K562 (cell line): ENCODE results near the gene PXDC1. TPM values are rescaled to one million over a fixed set of nuclear protein-coding genes. Genes with fewer than 3 reads are reported as not detected.

Source experiments
- ATAC-seq: fragments of 200-7000 bp; cut with Tn5 transposase; 3 replicates; pipeline ENCODE4 v1.9.1; 2020; ENCODE audit warnings: moderate library complexity
- BruUV-seq: library from RNA; stranded (reverse); fragments of 400-500 nt; replicated peaks from 2 replicates; lab custom pipeline; 2021; lab: Mats Ljungman, UMichigan
- CTCF ChIA-PET: fragments of 300-600 bp; formaldehyde crosslinking; extraction: SDS; loops from one replicate; lab custom pipeline; 2021; ENCODE audit warnings: low intra/inter-chr PET ratio; lab: Yijun Ruan, JAX
- POLR2A ChIA-PET: fragments of 300-600, 350-650 bp; sonication (Branson Sonifier 250); formaldehyde crosslinking; extraction: SDS; loops from one replicate; lab custom pipeline; 2021; ENCODE audit warnings: antibody characterized with exemption, inconsistent platforms; lab: Yijun Ruan, JAX
- DNase-seq, 4 experiments: peaks; one replicate each; pipeline versions ENCODE4 v3.0.0 to v3.0.0-alpha.2; 2011 to 2018; ENCODE audit warnings: low spot score in 3 of 4, mixed read lengths in 3 of 4; ENCODE audit errors: extremely low read depth in 1 of 4
- FAIRE-seq: peaks from 2 replicates; lab custom pipeline; 2011; peaks lifted over from hg19 to GRCh38; lab: Jason Lieb, UNC
- H2AFZ ChIP-seq: 2 replicates; pipeline ENCODE4 v1.6.0; 2011; ENCODE audit warnings: low read depth, low read length, control low read depth, inconsistent platforms
- H3K27ac ChIP-seq: fragments of 200-600 bp; 3 replicates; pipeline ENCODE4 v1.8.0; 2011; ENCODE audit warnings: low read depth, mild to moderate bottlenecking, control low read depth, inconsistent platforms, low read length, moderate library complexity, mixed read lengths; ENCODE audit errors: extremely low read depth
- H3K27me3 ChIP-seq, 2 experiments: fragments of 300-600 bp in 1 of 2; 2 replicates in 1 of 2; 3 replicates in 1 of 2; pipeline versions ENCODE4 v1.6.0 to v1.8.0; 2011; ENCODE audit warnings: inconsistent platforms in 2 of 2, low read length in 2 of 2, mild to moderate bottlenecking in 1 of 2, mixed read lengths in 1 of 2, moderate library complexity in 1 of 2; ENCODE audit not compliant: control insufficient read depth in 2 of 2, insufficient read depth in 2 of 2
- H3K36me3 ChIP-seq: fragments of 300-600 bp; 3 replicates; pipeline ENCODE4 v1.8.0; 2011; ENCODE audit warnings: mild to moderate bottlenecking, low read length, inconsistent platforms; ENCODE audit not compliant: control insufficient read depth, insufficient read depth
- H3K4me1 ChIP-seq, 2 experiments: fragments of 200-600 bp in 1 of 2; replicated peaks in 1 of 2; 2 replicates in 1 of 2; 3 replicates in 1 of 2; pipeline versions ENCODE4 v1.5.1 to v1.8.0; 2011; ENCODE audit warnings: inconsistent platforms in 2 of 2, low read length in 2 of 2, mild to moderate bottlenecking in 1 of 2, mixed read lengths in 1 of 2, moderate library complexity in 1 of 2; ENCODE audit not compliant: control insufficient read depth in 2 of 2, insufficient read depth in 2 of 2
- H3K4me2 ChIP-seq: 2 replicates; pipeline ENCODE4 v1.6.1; 2011; ENCODE audit warnings: low read length, control low read depth, inconsistent platforms, mixed read lengths; ENCODE audit not compliant: insufficient read depth
- H3K4me3 ChIP-seq: fragments of 200-600 bp; sonication (generic), shearing (Covaris generic); 2 replicates; pipeline ENCODE4 v1.5.1; 2016; ENCODE audit warnings: control low read depth, inconsistent platforms
- H3K79me2 ChIP-seq: fragments of 200-600 bp; 3 replicates; pipeline ENCODE4 v1.8.0; 2011; ENCODE audit warnings: low read length, inconsistent platforms; ENCODE audit not compliant: control insufficient read depth, insufficient read depth
- H3K9ac ChIP-seq, 2 experiments: 2 replicates each; pipeline versions ENCODE4 v1.6.0 to v1.6.1; 2011; ENCODE audit warnings: low read depth in 2 of 2, low read length in 2 of 2, control low read depth in 1 of 2, inconsistent platforms in 1 of 2, mild to moderate bottlenecking in 1 of 2, mixed read lengths in 1 of 2; ENCODE audit not compliant: insufficient read depth in 1 of 2
- H3K9me1 ChIP-seq: one replicate; pipeline ENCODE4 v1.6.0; 2011; ENCODE audit warnings: inconsistent platforms, mild to moderate bottlenecking, low read length, moderate library complexity; ENCODE audit not compliant: control insufficient read depth, insufficient read depth
- H3K9me3 ChIP-seq: replicated peaks from 2 replicates; pipeline ENCODE4 v1.5.1; 2011; ENCODE audit warnings: low read depth, low read length, inconsistent platforms; ENCODE audit not compliant: control insufficient read depth, insufficient read depth
- H4K20me1 ChIP-seq: replicated peaks from 2 replicates; pipeline ENCODE4 v1.6.1; 2011; ENCODE audit warnings: low read length, inconsistent platforms, mixed read lengths; ENCODE audit not compliant: control insufficient read depth, insufficient read depth
- BCOR ChIP-seq: fragments of 450-650 bp; IDR thresholded peaks from 2 replicates; pipeline ENCODE4 v1.6.1; 2016
- ELF4 ChIP-seq: fragments of 450-650 bp; formaldehyde crosslinking; IDR thresholded peaks from 2 replicates; pipeline ENCODE4 v1.4.0; 2022; ENCODE audit warnings: missing genetic modification characterization
- FOXK2 ChIP-seq, 2 experiments: fragments of 450-650 bp; IDR thresholded peaks in 1 of 2; conservative IDR thresholded peaks in 1 of 2; 2 replicates each; pipeline ENCODE4 v1.6.1; 2016; ENCODE audit warnings: low read depth in 2 of 2, mild to moderate bottlenecking in 1 of 2
- LARP7 ChIP-seq: fragments of 450-650 bp; IDR thresholded peaks from 2 replicates; pipeline ENCODE4 v1.6.1; 2016
- MCM5 ChIP-seq: fragments of 450-650 bp; IDR thresholded peaks from 2 replicates; pipeline ENCODE4 v1.6.1; 2016; ENCODE audit warnings: low read depth
- NCOA4 ChIP-seq: fragments of 450-650 bp; IDR thresholded peaks from 2 replicates; pipeline ENCODE4 v1.6.1; 2018; ENCODE audit warnings: mild to moderate bottlenecking; ENCODE audit not compliant: partially characterized antibody
- PHF20 ChIP-seq: fragments of 450-650 bp; IDR thresholded peaks from 2 replicates; pipeline ENCODE4 v1.6.1; 2018; ENCODE audit not compliant: partially characterized antibody
- PHF21A ChIP-seq: fragments of 450-650 bp; IDR thresholded peaks from 2 replicates; pipeline ENCODE4 v1.6.1; 2017; ENCODE audit warnings: low read depth, borderline replicate concordance
- SMARCA5 ChIP-seq: fragments of 450-650 bp; IDR thresholded peaks from 2 replicates; pipeline ENCODE4 v1.6.1; 2016
- TCF3 ChIP-seq: sonication (generic); formaldehyde crosslinking; IDR thresholded peaks from 2 replicates; pipeline ENCODE4 v1.4.0; 2020; ENCODE audit warnings: mild to moderate bottlenecking, missing genetic modification reagents
- TRIM24 ChIP-seq, 2 experiments: fragments of 450-650 bp; IDR thresholded peaks; 2 replicates each; pipeline ENCODE4 v1.6.1; 2016
- TSC22D4 ChIP-seq: fragments of 450-650 bp; IDR thresholded peaks from 2 replicates; pipeline ENCODE4 v1.6.1; 2016; ENCODE audit warnings: missing genetic modification characterization, missing biosample characterization, control low read depth
- ZNF408 ChIP-seq: fragments of 250-450 bp; sonication (Bioruptor Pico); IDR thresholded peaks from 2 replicates; pipeline ENCODE4 v1.4.0; 2020; ENCODE audit warnings: low read depth, mild to moderate bottlenecking, moderate library complexity
- WGBS: fragments of 100-300 bp; shearing (Covaris generic); methylation state at CpG from one replicate; pipeline ENCODE4 v1.1.6; 2016; ENCODE audit warnings: low coverage, mixed read lengths; ENCODE audit not compliant: insufficient coverage; ENCODE audit errors: missing lambda C conversion rate; 5-methylcytosine and 5-hydroxymethylcytosine counted together
- in situ Hi-C: fragments of 300-500 bp; cut with MboI; formaldehyde crosslinking; loops from 4 replicates; pipeline ENCODE4 v1.15.0; 2018; ENCODE audit warnings: inconsistent platforms, mixed read lengths
- intact Hi-C: fragments of 100-400 bp; cut with micrococcal nuclease; formaldehyde crosslinking; loops from 2 replicates; pipeline ENCODE4 v1.14.2; 2022
- polyA plus RNA-seq, 8 experiments: library from polyadenylated mRNA; depleted of rRNA in 4 of 8; stranded (reverse) in 5 of 8; unstranded in 3 of 8; fragments of >200 nt; fragmentation: Nextera tagmentation in 2 of 8; fragmentation: Illumina TruSeq in 1 of 8; extraction: Ambion mirVana in 2 of 8; extraction: Trizol in 1 of 8; gene quantifications; 2 replicates each; pipeline versions ENCODE4 v1.2.1 to v1.2.3, GENCODE V29; 2011 to 2014; ENCODE audit warnings: inconsistent platforms in 1 of 8, missing spikeins in 1 of 8
- total RNA-seq, 7 experiments: library from RNA; depleted of rRNA in 6 of 7; stranded (reverse); fragments of >200 nt in 6 of 7; fragmentation: Illumina TruSeq in 2 of 7; extraction: Trizol in 2 of 7; gene quantifications; 2 replicates each; pipeline versions ENCODE4 v1.2.1 to v1.2.3, GENCODE V29; 2011 to 2021; ENCODE audit warnings: low replicate concordance in 1 of 7
- TF ChIP-seq, protein P1 (sequence below): fragments of 450-650 bp; formaldehyde crosslinking; IDR thresholded peaks from 2 replicates; pipeline ENCODE4 v1.4.0; 2020; ENCODE audit warnings: mild to moderate bottlenecking, moderate library complexity
- TF ChIP-seq, protein P2 (sequence below): fragments of 450-650 bp; formaldehyde crosslinking; IDR thresholded peaks from 2 replicates; pipeline ENCODE4 v1.4.0; 2022; ENCODE audit warnings: missing genetic modification characterization
- TF ChIP-seq, protein P3 (sequence below): fragments of 450-650 bp; IDR thresholded peaks from 2 replicates; pipeline ENCODE4 v1.6.1; 2016; ENCODE audit warnings: borderline replicate concordance
- TF ChIP-seq, protein P4 (sequence below): fragments of 450-650 bp; formaldehyde crosslinking; IDR thresholded peaks from 2 replicates; pipeline ENCODE4 v1.4.0; 2022; ENCODE audit warnings: missing genetic modification characterization

PXDC1 gene
- total and polyA plus RNA-seq, 9 of the 15 experiments (the other 6 are each of a cell fraction or from before 2014, with no cell fraction given): 0.09 to 0.33 (median 0.16) TPM; not detected in 5

DNA sequence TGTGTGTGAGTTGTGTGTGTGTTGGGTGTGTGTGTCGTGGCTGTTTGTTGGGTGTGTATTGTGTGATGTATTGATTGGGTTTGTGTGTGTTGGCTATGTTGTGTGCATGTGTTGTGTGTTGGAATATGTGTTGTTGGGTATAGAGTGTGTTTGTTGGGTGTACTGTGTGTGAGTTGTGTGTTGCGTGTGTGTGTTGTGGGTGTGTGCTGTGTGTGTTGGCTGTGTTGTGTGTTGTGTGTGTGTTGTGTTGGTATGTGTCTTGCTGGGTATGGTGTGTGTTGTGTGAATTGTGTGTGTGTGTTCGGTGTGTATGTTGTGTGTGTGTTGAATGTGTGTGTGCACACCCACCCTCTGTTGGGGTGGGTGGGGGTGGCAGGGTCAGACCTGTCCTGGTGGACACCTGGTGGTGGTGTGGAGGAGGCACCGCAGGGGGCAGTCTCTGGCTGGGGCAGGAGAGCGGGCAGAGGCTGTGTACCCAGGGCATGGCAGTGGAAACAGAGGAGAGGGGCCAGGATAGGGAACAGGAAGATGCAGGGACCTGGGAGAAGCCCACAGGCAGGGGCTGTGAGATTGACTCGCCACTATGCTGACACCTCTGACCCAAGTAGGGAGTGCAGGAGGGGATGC is 25.5 kb upstream of the PXDC1 start:
- Histone ChIP-seq H3K4me3 (no peak overlapping the region), H3K27ac (no peak overlapping the region), H3K79me2 (no peaks in the 10 kb centered on the region), H4K20me1 (no peaks in the 10 kb centered on the region), H3K9ac (no peak overlapping the region), H3K9me3 (no peaks in the 10 kb centered on the region), H3K4me2 (no peak overlapping the region), H2AFZ (no peak overlapping the region), H3K36me3 (no peaks in the 10 kb centered on the region), H3K9me1 (no peaks in the 10 kb centered on the region), H3K27me3 (peaks cover 41 to 61% of the 10 kb centered on the region in 2 experiments), H3K4me1 (no peaks in the 10 kb centered on the region)
- intact Hi-C loops (no loop called here), in situ Hi-C loops (no loop called here)
- BruUV-seq: no TSS peak
- ChIA-PET CTCF (no interaction called here), POLR2A (interaction anchor here (0.6 kb wide), 1 partner anchor 398 kb away, joined by 3 read pairs; no protein-coding TSS in a partner anchor)
- ATAC-seq (peak; percentile 61), DNase-seq (peak in 1 of 4 experiments; percentile 24), FAIRE-seq (no peak)
- WGBS: 14% methylated on average over 6 of the region's 6 CpGs
- TF ChIP-seq TCF3 (CRISPR knock-in tag) (no peak), PHF20 (peak; percentile 67), ZNF408 (CRISPR knock-in tag) (no peak), FOXK2 (conservative IDR thresholded peaks at IDR 0.05 in 1 of 2, IDR thresholded peaks at IDR 0.05 in 1 of 2; ENCODE audit: low read depth in 2 of 2) (0 out of 4 replicates have a peak, but pooled peaks of 1 of the 2 experiments have one; percentile 20), TSC22D4 (tag) (peak; percentile 88), BCOR (peak; percentile 30; the same call in 1 of the 2 replicates), PHF21A (peak; percentile 42; the same call in 1 of the 2 replicates), ELF4 (peak; percentile 70; the same call in 1 of the 2 replicates), SMARCA5 (peak; percentile 33; the same call in 1 of the 2 replicates), LARP7 (peak; percentile 79; the same call in 1 of the 2 replicates), NCOA4 (peak; percentile 44), MCM5 (no peak), TRIM24 (IDR thresholded peaks at IDR 0.05) (0 out of 4 replicates have a peak, but pooled peaks have one; percentile 25 to 35)
- TF ChIP-seq, protein P1, sequence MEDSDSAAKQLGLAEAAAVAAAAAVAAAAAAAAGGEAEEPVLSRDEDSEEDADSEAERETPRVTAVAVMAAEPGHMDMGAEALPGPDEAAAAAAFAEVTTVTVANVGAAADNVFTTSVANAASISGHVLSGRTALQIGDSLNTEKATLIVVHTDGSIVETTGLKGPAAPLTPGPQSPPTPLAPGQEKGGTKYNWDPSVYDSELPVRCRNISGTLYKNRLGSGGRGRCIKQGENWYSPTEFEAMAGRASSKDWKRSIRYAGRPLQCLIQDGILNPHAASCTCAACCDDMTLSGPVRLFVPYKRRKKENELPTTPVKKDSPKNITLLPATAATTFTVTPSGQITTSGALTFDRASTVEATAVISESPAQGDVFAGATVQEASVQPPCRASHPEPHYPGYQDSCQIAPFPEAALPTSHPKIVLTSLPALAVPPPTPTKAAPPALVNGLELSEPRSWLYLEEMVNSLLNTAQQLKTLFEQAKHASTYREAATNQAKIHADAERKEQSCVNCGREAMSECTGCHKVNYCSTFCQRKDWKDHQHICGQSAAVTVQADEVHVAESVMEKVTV (CRISPR knock-in tag): no peak
- TF ChIP-seq, protein P2, sequence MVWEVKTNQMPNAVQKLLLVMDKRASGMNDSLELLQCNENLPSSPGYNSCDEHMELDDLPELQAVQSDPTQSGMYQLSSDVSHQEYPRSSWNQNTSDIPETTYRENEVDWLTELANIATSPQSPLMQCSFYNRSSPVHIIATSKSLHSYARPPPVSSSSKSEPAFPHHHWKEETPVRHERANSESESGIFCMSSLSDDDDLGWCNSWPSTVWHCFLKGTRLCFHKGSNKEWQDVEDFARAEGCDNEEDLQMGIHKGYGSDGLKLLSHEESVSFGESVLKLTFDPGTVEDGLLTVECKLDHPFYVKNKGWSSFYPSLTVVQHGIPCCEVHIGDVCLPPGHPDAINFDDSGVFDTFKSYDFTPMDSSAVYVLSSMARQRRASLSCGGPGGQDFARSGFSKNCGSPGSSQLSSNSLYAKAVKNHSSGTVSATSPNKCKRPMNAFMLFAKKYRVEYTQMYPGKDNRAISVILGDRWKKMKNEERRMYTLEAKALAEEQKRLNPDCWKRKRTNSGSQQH (CRISPR knock-in tag): 0 out of 2 replicates have a peak, but pooled peaks have one; percentile 48
- TF ChIP-seq, protein P3, sequence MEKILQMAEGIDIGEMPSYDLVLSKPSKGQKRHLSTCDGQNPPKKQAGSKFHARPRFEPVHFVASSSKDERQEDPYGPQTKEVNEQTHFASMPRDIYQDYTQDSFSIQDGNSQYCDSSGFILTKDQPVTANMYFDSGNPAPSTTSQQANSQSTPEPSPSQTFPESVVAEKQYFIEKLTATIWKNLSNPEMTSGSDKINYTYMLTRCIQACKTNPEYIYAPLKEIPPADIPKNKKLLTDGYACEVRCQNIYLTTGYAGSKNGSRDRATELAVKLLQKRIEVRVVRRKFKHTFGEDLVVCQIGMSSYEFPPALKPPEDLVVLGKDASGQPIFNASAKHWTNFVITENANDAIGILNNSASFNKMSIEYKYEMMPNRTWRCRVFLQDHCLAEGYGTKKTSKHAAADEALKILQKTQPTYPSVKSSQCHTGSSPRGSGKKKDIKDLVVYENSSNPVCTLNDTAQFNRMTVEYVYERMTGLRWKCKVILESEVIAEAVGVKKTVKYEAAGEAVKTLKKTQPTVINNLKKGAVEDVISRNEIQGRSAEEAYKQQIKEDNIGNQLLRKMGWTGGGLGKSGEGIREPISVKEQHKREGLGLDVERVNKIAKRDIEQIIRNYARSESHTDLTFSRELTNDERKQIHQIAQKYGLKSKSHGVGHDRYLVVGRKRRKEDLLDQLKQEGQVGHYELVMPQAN: peak; percentile 63
- TF ChIP-seq, protein P4, sequence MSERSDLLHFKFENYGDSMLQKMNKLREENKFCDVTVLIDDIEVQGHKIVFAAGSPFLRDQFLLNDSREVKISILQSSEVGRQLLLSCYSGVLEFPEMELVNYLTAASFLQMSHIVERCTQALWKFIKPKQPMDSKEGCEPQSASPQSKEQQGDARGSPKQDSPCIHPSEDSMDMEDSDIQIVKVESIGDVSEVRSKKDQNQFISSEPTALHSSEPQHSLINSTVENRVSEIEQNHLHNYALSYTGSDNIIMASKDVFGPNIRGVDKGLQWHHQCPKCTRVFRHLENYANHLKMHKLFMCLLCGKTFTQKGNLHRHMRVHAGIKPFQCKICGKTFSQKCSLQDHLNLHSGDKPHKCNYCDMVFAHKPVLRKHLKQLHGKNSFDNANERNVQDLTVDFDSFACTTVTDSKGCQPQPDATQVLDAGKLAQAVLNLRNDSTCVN (CRISPR knock-in tag): peak; percentile 64; the same call in 1 of the 2 replicates
